H1 (cell line): ENCODE results near the gene MGMT. TPM values are rescaled to one million over a fixed set of nuclear protein-coding genes. Genes with fewer than 3 reads are reported as not detected.

ENCODE experiments used
- BRCA1 ChIP-seq: IDR thresholded peaks from 2 replicates; pipeline ENCODE4 v1.6.1; 2012; ENCODE audit warnings: low read depth, low read length, improper control_type of control experiment
- HDAC6 ChIP-seq: IDR thresholded peaks from one replicate; pipeline ENCODE4 v1.7.1; 2012; ENCODE audit warnings: low read depth, mild to moderate bottlenecking, inconsistent platforms, low read length, moderate library complexity
- KDM5A ChIP-seq: fragments of 200-600 bp; IDR thresholded peaks from 2 replicates; pipeline ENCODE4 v1.7.1; 2012; ENCODE audit warnings: mild to moderate bottlenecking, low read length, inconsistent platforms, mixed read lengths
- NANOG ChIP-seq: IDR thresholded peaks from 2 replicates; pipeline ENCODE4 v1.6.1; 2011; ENCODE audit warnings: low read length, low read depth, mild to moderate bottlenecking, inconsistent platforms; ENCODE audit not compliant: insufficient read depth, poor library complexity, severe bottlenecking
- TEAD4 ChIP-seq: IDR thresholded peaks from 2 replicates; pipeline ENCODE4 v1.6.1; 2012; ENCODE audit warnings: low read depth, low read length, inconsistent platforms, mixed read lengths
- YY1 ChIP-seq: IDR thresholded peaks from 2 replicates; pipeline ENCODE4 v1.6.1; 2011; ENCODE audit warnings: low read depth, mild to moderate bottlenecking, low read length
- polyA plus RNA-seq, 7 experiments: library from polyadenylated mRNA; depleted of rRNA in 3 of 7; stranded (reverse) in 5 of 7; unstranded in 2 of 7; fragments of >200 nt in 5 of 7; fragments of 200-250 nt in 2 of 7; gene quantifications; 1 replicate in 5 of 7; 2 replicates in 1 of 7; 4 replicates in 1 of 7; pipeline versions ENCODE4 v1.2.1 to v1.2.3, GENCODE V29; 2011 to 2013; ENCODE audit warnings: missing spikeins in 2 of 7, mixed read lengths in 2 of 7
- total RNA-seq: library from RNA; stranded (reverse); fragmentation: NEBNext Ultra II Directional; extraction: Animal tissue kit (Norgen Biotek cat#: 25700); gene quantifications from 2 replicates; pipeline ENCODE4 v1.2.1, GENCODE V29; 2021

The MGMT gene
- total and polyA plus RNA-seq, 2 of the 8 experiments (the other 6 are each of a cell fraction or from before 2014, with no cell fraction given) = 9.9 to 10.7 TPM

- TF ChIP-seq BRCA1 = no peak
- no peak for TF ChIP-seq TEAD4
- TF ChIP-seq HDAC6 = no peak
- TF ChIP-seq NANOG = no peak
- TF ChIP-seq KDM5A = no peak
- TF ChIP-seq YY1 = no peak
Measured at GRCh38 chr10:129675027-129675769, 208.2 kb downstream of the MGMT start (continued).
